Measurements from ENCODE around the gene PRRT4.
A peak's percentile ranks its signal among the peaks of the same experiment; 100 is the strongest.

GRCh38 chr7:128387216-128388144 lies 26.0 kb upstream of the PRRT4 start:
- TF ChIP-seq CTCF (optimal IDR thresholded peaks at IDR 0.05 in 1 of 3, IDR thresholded peaks at IDR 0.05 in 1 of 3, conservative IDR thresholded peaks at IDR 0.05 in 1 of 3; ENCODE audit: extremely low read depth in 1 of 3, insufficient read depth in 2 of 3, low read length in 3 of 3) (peak; percentile 85 to 94 (median 86)), EZH2 (IDR thresholded peaks at IDR 0.05; ENCODE audit: low read length) (no peak)
